ENCODE measurements around the gene OR6K6. TPM values are rescaled to one million over a fixed set of nuclear protein-coding genes. Genes with fewer than 3 reads are reported as not detected.

Gene OR6K6, protein sequence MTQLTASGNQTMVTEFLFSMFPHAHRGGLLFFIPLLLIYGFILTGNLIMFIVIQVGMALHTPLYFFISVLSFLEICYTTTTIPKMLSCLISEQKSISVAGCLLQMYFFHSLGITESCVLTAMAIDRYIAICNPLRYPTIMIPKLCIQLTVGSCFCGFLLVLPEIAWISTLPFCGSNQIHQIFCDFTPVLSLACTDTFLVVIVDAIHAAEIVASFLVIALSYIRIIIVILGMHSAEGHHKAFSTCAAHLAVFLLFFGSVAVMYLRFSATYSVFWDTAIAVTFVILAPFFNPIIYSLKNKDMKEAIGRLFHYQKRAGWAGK
- total RNA-seq = not detected

DNA sequence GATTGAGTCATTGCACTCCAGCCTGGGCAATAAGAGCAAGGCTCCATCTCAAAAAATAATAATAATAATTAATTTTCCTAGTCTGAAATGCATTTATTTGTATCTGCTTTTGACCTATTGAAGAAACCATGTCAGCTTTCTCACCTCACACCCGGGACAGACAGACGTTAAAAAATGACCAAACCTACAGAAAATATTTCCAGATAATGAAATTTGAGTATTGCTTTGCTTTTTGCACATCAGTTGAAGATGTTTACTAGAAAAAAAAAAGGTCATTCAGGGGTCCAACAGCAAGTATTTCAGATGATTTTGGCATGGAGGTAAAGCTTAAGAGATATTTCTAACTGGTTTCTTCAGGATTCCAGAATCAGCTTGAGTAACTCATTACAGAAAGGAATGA, at the start of gene OR6K6:
Gene OR6K6, plus strand, starts transcription at position 301 of the 400 bp plus-strand sequence. CDS start 168 bp downstream, outside the sequence.
- POLR2A ChIA-PET = no interaction called here
- H3K27me3 Mint-ChIP-seq = peaks cover 17% of the 10 kb centered on the region
- peaks cover 1% of the 10 kb centered on the region for H3K9me3 Mint-ChIP-seq
- intact Hi-C loops (cut with micrococcal nuclease) = no loop called here
- no peak for ATAC-seq
- TF ChIP-seq, protein P1, sequence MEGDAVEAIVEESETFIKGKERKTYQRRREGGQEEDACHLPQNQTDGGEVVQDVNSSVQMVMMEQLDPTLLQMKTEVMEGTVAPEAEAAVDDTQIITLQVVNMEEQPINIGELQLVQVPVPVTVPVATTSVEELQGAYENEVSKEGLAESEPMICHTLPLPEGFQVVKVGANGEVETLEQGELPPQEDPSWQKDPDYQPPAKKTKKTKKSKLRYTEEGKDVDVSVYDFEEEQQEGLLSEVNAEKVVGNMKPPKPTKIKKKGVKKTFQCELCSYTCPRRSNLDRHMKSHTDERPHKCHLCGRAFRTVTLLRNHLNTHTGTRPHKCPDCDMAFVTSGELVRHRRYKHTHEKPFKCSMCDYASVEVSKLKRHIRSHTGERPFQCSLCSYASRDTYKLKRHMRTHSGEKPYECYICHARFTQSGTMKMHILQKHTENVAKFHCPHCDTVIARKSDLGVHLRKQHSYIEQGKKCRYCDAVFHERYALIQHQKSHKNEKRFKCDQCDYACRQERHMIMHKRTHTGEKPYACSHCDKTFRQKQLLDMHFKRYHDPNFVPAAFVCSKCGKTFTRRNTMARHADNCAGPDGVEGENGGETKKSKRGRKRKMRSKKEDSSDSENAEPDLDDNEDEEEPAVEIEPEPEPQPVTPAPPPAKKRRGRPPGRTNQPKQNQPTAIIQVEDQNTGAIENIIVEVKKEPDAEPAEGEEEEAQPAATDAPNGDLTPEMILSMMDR (IDR thresholded peaks at IDR 0.05) = no peak
- no peak within 1 kb of the TSS for H3K27ac Mint-ChIP-seq
- DNase-seq = no peak
- no peaks in the 10 kb centered on the region for H3K36me3 Mint-ChIP-seq (ENCODE audit: low read depth)
- H3K4me3 Mint-ChIP-seq = no peak within 1 kb of the TSS
- CTCF ChIA-PET = no interaction called here
- no peaks in the 10 kb centered on the region for H3K4me1 Mint-ChIP-seq (ENCODE audit: low read depth)

DNA sequence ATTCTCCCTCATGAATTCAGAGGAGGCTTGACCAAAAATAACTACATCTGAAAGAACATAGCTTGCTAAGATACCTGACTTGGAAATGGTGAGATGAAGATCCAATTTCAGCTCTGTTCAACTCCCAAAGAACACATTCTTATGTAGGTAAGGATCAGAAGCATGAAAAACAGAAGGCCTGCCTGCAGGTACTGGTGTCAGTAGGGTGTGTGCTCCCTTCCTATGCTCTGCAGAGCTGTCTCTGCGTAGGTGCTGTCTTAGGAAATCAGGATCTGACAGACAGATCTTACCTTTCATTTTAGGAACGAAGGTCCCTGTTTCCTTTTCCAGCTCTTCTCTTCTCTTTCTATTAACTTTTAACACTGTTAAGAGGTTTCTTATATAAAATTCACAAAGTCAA, 48.4 kb upstream of the OR6K6 start:
- Mint-ChIP-seq H3K36me3 (ENCODE audit: low read depth) (no peaks in the 10 kb centered on the region), H3K27ac (no peak overlapping the region), H3K4me3 (no peak overlapping the region), H3K27me3 (peaks cover 2% of the 10 kb centered on the region), H3K4me1 (ENCODE audit: low read depth) (no peaks in the 10 kb centered on the region), H3K9me3 (no peaks in the 10 kb centered on the region)
- TF ChIP-seq, protein P1 (IDR thresholded peaks at IDR 0.05) = no peak
- DNase-seq (no peak), ATAC-seq (no peak)
- ChIA-PET CTCF (no interaction called here), POLR2A (no interaction called here)
- intact Hi-C loops (cut with micrococcal nuclease) = no loop called here

DNA sequence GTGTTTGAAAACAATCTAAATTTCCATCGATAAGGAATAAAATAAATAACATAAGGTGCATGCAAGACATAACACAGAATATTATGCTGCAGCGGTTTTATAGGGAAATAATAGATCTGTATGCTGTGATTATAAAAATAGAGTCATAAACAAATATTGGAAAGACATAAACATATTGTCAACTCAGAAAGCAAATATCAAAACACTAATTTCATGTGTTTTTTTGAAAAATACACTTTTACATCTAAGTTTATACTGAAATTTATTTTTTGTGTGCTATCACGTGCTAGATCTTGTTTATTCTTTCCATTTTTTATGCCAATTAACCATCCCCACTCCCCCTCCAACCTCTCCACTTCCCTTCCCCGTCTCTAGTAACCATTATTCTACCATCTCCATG, 43.4 kb upstream of the OR6K6 start:
- CTCF ChIA-PET = no interaction called here
- H3K36me3 Mint-ChIP-seq (ENCODE audit: low read depth) = no peaks in the 10 kb centered on the region
- DNase-seq (no peak), ATAC-seq (no peak)
- POLR2A ChIA-PET = no interaction called here
- no peaks in the 10 kb centered on the region for H3K4me1 Mint-ChIP-seq (ENCODE audit: low read depth)
- no peaks in the 10 kb centered on the region for H3K9me3 Mint-ChIP-seq
- H3K4me3 Mint-ChIP-seq = no peak overlapping the region
- H3K27me3 Mint-ChIP-seq = peaks cover 18% of the 10 kb centered on the region
- intact Hi-C loops (cut with micrococcal nuclease) = no loop called here
- H3K27ac Mint-ChIP-seq = no peak overlapping the region
- TF ChIP-seq, protein P1 (IDR thresholded peaks at IDR 0.05) = no peak

DNA sequence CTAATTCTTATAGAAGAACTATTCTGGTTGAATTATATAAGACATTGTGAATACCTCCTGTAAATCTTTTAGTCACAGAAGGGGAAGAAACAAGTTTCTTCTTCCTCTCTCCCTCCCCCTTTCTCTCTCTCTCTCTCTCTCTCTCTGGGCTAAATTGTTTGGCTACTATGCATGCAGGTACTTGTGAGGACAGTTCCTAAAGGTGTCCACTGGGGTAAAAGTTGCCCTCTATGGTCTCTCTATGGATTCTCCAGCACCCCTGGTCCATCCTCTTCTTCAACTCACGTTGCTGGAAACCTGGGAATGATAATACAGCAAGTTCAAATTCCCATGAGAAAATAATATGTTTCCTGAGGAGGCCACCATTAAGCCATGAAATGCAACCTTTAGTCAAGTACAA, 39.8 kb upstream of the OR6K6 start:
- peaks cover 8% of the 10 kb centered on the region for H3K4me1 Mint-ChIP-seq (ENCODE audit: low read depth)
- TF ChIP-seq, protein P1 (IDR thresholded peaks at IDR 0.05) = no peak
- H3K36me3 Mint-ChIP-seq (ENCODE audit: low read depth) = no peaks in the 10 kb centered on the region
- H3K27me3 Mint-ChIP-seq = peaks cover 33% of the 10 kb centered on the region
- intact Hi-C loops (cut with micrococcal nuclease) = no loop called here
- H3K4me3 Mint-ChIP-seq = no peak overlapping the region
- ATAC-seq = no peak
- POLR2A ChIA-PET = no interaction called here
- H3K27ac Mint-ChIP-seq = no peak overlapping the region
- DNase-seq = no peak
- H3K9me3 Mint-ChIP-seq = no peaks in the 10 kb centered on the region
- CTCF ChIA-PET = no interaction called here

DNA sequence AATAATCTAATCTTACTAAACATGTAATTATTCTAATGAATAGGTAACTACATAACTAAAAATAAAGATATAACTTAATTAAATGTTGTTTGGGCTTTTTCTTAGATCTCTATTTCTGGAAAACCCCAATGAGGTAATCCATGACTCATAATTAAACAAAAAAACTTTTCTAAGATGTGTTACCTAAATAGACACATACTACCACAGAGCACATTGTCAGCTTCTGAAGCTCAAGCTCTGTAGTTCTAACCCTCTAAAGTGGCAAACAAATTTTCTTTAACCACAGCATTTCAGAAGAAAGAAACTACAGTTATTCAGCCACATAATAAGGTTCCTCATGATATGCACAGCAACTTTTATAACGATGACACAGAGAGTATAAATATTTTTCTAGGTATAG, 38.2 kb upstream of the OR6K6 start:
- intact Hi-C loops (cut with micrococcal nuclease) = no loop called here
- Mint-ChIP-seq H3K9me3 (no peaks in the 10 kb centered on the region), H3K4me3 (no peak overlapping the region), H3K27me3 (peaks cover 32% of the 10 kb centered on the region), H3K4me1 (ENCODE audit: low read depth) (peaks cover 8% of the 10 kb centered on the region), H3K27ac (no peak overlapping the region), H3K36me3 (ENCODE audit: low read depth) (no peaks in the 10 kb centered on the region)
- DNase-seq = no peak
- ChIA-PET CTCF (no interaction called here), POLR2A (no interaction called here)
- TF ChIP-seq, protein P1 (IDR thresholded peaks at IDR 0.05) = no peak
- peak; percentile 60 for ATAC-seq

Data from activated CD8-positive, alpha-beta T cell treated with anti-CD3 and anti-CD28 coated beads for 36 hours (primary cell).